Esophagus muscularis mucosa (tissue), 4 donors: ENCODE measurements around the gene MATK. TPM values are rescaled to one million over a fixed set of nuclear protein-coding genes. Genes with fewer than 3 reads are reported as not detected.

Experiments
- DNase-seq: peaks from one replicate; pipeline ENCODE4 v3.0.0-alpha.2; 2017; ENCODE audit errors: extremely low spot score
- H3K27ac ChIP-seq, 4 donors: fragments of 200-600 bp; sonication (generic); replicated peaks in 1 of 4; 1 replicate in 3 of 4; 2 replicates in 1 of 4; pipeline ENCODE4 v1.5.1; 2016 to 2019; ENCODE audit warnings: mild to moderate bottlenecking in 1 of 4
- H3K27me3 ChIP-seq, 4 donors: fragments of 200-600 bp; sonication (generic); one replicate each; pipeline versions ENCODE4 v1.5.1 to v1.6.0; 2016 to 2019
- H3K36me3 ChIP-seq, 4 donors: fragments of 200-600 bp; sonication (generic); one replicate each; pipeline ENCODE4 v1.5.1; 2016 to 2019
- H3K4me1 ChIP-seq, 4 donors: fragments of 200-600 bp; sonication (generic); one replicate each; pipeline ENCODE4 v1.5.1; 2016 to 2019
- H3K4me3 ChIP-seq, 4 donors: fragments of 200-600 bp; sonication (generic); 1 replicate in 2 of 4; 2 replicates in 2 of 4; pipeline ENCODE4 v1.5.1; 2016 to 2019; ENCODE audit warnings: mild to moderate bottlenecking in 4 of 4, moderate library complexity in 1 of 4
- H3K9me3 ChIP-seq, 4 donors: fragments of 200-600 bp; sonication (generic); 1 replicate in 3 of 4; 2 replicates in 1 of 4; pipeline ENCODE4 v1.5.1; 2016 to 2019
- CTCF ChIP-seq, 3 experiments: fragments of 200-600 bp in 2 of 3; fragments of 450-650 bp in 1 of 3; sonication (generic) in 2 of 3; IDR thresholded peaks; one replicate each; pipeline ENCODE4 v1.5.1; 2017 to 2019; ENCODE audit warnings: antibody characterized with exemption in 3 of 3, mild to moderate bottlenecking in 2 of 3, moderate library complexity in 1 of 3
- EP300 ChIP-seq: sonication (generic); formaldehyde crosslinking; IDR thresholded peaks from one replicate; pipeline ENCODE4 v1.6.1; 2017; ENCODE audit warnings: antibody characterized with exemption
- POLR2A ChIP-seq: fragments of 450-650 bp; IDR thresholded peaks from one replicate; pipeline ENCODE4 v1.6.1; 2017; ENCODE audit warnings: antibody characterized with exemption, moderate library complexity, mild to moderate bottlenecking, low read depth
- POLR2AphosphoS5 ChIP-seq, 2 donors: sonication (generic); formaldehyde crosslinking; IDR thresholded peaks; one replicate each; pipeline ENCODE4 v1.6.1; 2017; ENCODE audit warnings: antibody characterized with exemption in 2 of 2
- WGBS: methylation state at CpG from one replicate; pipeline ENCODE4 v1.1.5; 2018; 5-methylcytosine and 5-hydroxymethylcytosine counted together
- intact Hi-C: fragments of 100-400 bp; cut with DNase I; formaldehyde crosslinking; loops from one replicate; pipeline ENCODE4 v1.15.1; 2023
- total RNA-seq, 4 donors: library from RNA; depleted of rRNA; stranded (reverse); fragments of >200 nt; gene quantifications; one replicate each; pipeline versions ENCODE4 v1.1.0 to v1.2.1, GENCODE V29; 2016

MATK gene
- total RNA-seq, 4 donors from 2014 or later: 0.13 to 2.9 (median 1.8) TPM

DNA sequence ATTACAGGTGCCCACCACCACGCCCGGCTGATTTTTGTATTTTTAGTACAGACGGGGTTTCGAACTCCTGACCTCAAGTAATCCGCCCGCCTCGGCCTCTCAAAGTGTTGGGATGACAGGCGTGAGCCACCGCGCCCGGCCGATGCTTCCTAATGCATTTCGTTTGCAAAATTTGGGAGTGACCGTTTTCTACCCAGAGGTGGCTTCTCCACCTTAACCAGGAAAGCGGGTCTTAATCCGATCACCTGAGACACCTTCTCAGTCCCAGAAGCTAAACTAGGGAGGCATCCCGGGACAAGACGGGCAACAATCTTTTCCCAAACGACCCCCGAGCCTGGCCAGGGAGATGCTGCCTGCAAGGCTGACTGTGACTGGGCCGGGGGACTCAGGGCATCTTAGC is 14.8 kb upstream of the MATK start:
- intact Hi-C loops: no loop called here
- peaks cover 0 to 10% (median 6%) of the 10 kb centered on the region in 4 donors for H3K9me3 ChIP-seq
- H3K27me3 ChIP-seq: peaks cover 0 to 67% (median 16%) of the 10 kb centered on the region in 4 donors
- no peaks in the 10 kb centered on the region for H3K36me3 ChIP-seq
- TF ChIP-seq EP300 (no peak), CTCF (IDR thresholded peaks at IDR 0.05) (no peak), POLR2AphosphoS5 (IDR thresholded peaks at IDR 0.05) (no peak), POLR2A (no peak)
- DNase-seq: no peak
- 36% methylated on average over 21 of the region's 21 CpGs for WGBS
- peak overlapping the region; percentile 21 to 48 (median 33) for H3K4me3 ChIP-seq
- no peak overlapping the region for H3K27ac ChIP-seq
- peaks cover 8 to 15% (median 13%) of the 10 kb centered on the region in 4 donors for H3K4me1 ChIP-seq

DNA sequence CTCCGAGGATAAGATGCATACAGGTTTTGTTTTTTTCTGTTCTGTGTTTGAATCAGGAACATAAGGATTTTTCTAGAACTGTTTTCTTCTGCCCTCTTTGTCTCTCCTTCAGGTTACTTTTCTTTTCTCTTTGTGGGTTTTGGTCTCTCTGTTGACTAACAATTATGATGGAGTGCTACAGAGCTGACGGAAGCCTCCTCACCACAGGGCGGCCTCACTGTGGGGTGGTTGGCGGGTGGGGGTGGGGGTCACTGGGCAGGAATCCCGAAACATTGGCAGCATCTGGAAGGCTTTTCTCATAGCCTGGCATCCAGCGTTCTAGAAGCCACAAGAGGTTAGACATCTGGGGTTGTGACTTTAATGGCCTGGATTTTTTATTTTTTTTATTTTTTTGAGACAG is 12.0 kb upstream of the MATK start:
- DNase-seq: no peak
- peaks cover 0 to 55% (median 16%) of the 10 kb centered on the region in 4 donors for H3K27me3 ChIP-seq
- intact Hi-C loops: no loop called here
- no peaks in the 10 kb centered on the region for H3K36me3 ChIP-seq
- no peak for TF ChIP-seq POLR2A
- no peak for TF ChIP-seq CTCF (IDR thresholded peaks at IDR 0.05)
- no peak for TF ChIP-seq POLR2AphosphoS5 (IDR thresholded peaks at IDR 0.05)
- TF ChIP-seq EP300: no peak
- H3K4me1 ChIP-seq: peaks cover 8 to 15% (median 13%) of the 10 kb centered on the region in 4 donors
- no peak overlapping the region for H3K27ac ChIP-seq
- whole genome bisulfite sequencing: 64% methylated on average over 6 of the region's 6 CpGs
- peaks cover 0 to 10% (median 6%) of the 10 kb centered on the region in 4 donors for H3K9me3 ChIP-seq
- H3K4me3 ChIP-seq: no peak overlapping the region

DNA sequence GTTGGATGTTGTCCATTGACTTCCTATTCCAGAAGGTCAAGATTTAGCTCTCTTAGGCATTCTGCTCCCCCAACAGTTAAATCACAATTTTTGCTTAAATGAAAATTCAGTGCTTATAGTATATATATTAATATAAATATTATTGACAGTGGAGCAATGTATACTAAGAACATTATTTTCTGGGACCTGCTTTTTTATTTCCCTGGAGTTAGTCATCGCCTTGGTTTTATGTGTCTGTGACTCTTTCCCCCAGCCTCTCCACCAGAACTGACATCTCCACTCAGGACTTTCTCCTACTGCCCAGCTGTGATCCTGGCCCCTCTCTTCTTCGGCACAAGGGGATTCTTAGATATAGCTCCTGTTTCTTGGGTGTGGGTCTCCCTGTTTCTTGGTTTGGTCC is 10.2 kb upstream of the MATK start:
- Histone ChIP-seq H3K4me1 (peaks cover 1 to 7% (median 6%) of the 10 kb centered on the region in 4 donors), H3K9me3 (peaks cover 0 to 10% (median 6%) of the 10 kb centered on the region in 4 donors), H3K4me3 (no peak overlapping the region), H3K27ac (no peak overlapping the region), H3K36me3 (no peaks in the 10 kb centered on the region), H3K27me3 (peaks cover 0 to 42% (median 12%) of the 10 kb centered on the region in 4 donors)
- intact Hi-C loops: no loop called here
- 90% methylated on average over 2 of the region's 2 CpGs for WGBS
- TF ChIP-seq POLR2AphosphoS5 (IDR thresholded peaks at IDR 0.05): no peak
- no peak for TF ChIP-seq POLR2A
- no peak for TF ChIP-seq EP300
- TF ChIP-seq CTCF (IDR thresholded peaks at IDR 0.05): no peak
- no peak for DNase-seq

GRCh38 chr19:3793799-3794198 is 7.6 kb upstream of the MATK start:
- H3K4me3 ChIP-seq: no peak overlapping the region
- no peak for DNase-seq
- peaks cover 0 to 24% (median under 1%) of the 10 kb centered on the region in 4 donors for H3K27me3 ChIP-seq
- WGBS: 91% methylated on average over 3 of the region's 3 CpGs
- intact Hi-C loops: no loop called here
- no peaks in the 10 kb centered on the region for H3K36me3 ChIP-seq
- peaks cover 0 to 10% (median 6%) of the 10 kb centered on the region in 4 donors for H3K9me3 ChIP-seq
- TF ChIP-seq POLR2AphosphoS5 (IDR thresholded peaks at IDR 0.05) (no peak), CTCF (IDR thresholded peaks at IDR 0.05) (no peak), EP300 (no peak), POLR2A (no peak)
- no peaks in the 10 kb centered on the region for H3K4me1 ChIP-seq
- H3K27ac ChIP-seq: no peak overlapping the region

DNA sequence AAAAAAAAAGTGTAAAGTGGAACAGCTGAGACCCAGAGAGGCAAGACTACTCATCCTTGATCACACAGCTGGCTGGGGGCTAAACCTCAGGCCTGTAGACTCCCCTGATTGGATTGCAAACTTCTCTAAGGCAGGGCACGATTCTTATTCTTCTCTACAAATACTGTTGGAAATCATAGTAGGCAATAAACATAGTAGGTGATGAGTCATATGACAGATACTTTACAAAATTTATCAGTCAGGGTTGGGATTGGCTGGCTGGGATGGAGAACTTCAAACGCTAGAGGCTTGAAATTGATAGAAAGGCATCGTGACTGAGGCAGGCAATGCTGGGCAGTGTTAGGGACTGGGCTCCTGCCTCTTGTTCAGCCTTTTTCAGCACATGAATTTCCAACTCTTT is 5.9 kb upstream of the MATK start:
- Histone ChIP-seq H3K9me3 (peaks cover 0 to 8% (median 6%) of the 10 kb centered on the region in 4 donors), H3K4me3 (no peak overlapping the region), H3K27ac (no peak overlapping the region), H3K36me3 (no peaks in the 10 kb centered on the region), H3K4me1 (no peaks in the 10 kb centered on the region), H3K27me3 (peaks cover 0 to 10% (median 0%) of the 10 kb centered on the region in 4 donors)
- 70% methylated on average over 3 of the region's 3 CpGs for WGBS
- DNase-seq: no peak
- TF ChIP-seq POLR2AphosphoS5 (IDR thresholded peaks at IDR 0.05) (no peak), POLR2A (no peak), EP300 (no peak), CTCF (IDR thresholded peaks at IDR 0.05) (no peak)
- intact Hi-C loops: no loop called here
